ENCODE results near the gene CTCF.
A peak's percentile ranks its signal among the peaks of the same experiment; 100 is the strongest.

Gene CTCF

GRCh38 chr16:67549240-67549639, 13.1 kb upstream of the CTCF start:
- no peak for ATAC-seq

GRCh38 chr16:67549936-67550335, 12.4 kb upstream of the CTCF start:
- no peak for ATAC-seq

GRCh38 chr16:67551091-67551490, 11.2 kb upstream of the CTCF start:
- no peak for ATAC-seq

- ATAC-seq, result no peak
These were observed 10.4 kb upstream of the CTCF start for GRCh38 chr16:67551972-67552371.

GRCh38 chr16:67552476-67552875, 9.8 kb upstream of the CTCF start:
- ATAC-seq, result no peak

DNA sequence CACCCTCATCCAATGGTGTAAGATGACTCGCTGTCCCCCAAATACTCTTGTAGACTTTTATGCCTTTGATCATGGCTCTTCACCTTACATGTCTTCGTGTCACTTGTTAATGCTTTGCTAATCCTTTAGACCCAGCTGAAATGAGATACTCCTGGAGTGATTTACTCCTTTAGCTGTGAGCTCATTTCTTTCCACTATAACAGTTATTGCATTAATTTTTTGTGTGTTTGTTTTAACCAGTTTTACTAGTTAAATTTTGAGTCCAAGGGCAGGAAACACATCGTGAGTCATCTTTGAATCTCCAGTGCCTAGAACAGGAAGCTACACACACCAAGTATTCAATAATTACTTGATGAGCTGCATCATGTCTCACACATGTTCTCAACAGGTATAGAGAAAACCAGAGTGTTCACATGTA, 6.5 kb upstream of the CTCF start:
- peak; percentile 96 to 99 for ATAC-seq

GRCh38 chr16:67558859-67559258, 3.5 kb upstream of the CTCF start:
- no peak for ATAC-seq

DNA sequence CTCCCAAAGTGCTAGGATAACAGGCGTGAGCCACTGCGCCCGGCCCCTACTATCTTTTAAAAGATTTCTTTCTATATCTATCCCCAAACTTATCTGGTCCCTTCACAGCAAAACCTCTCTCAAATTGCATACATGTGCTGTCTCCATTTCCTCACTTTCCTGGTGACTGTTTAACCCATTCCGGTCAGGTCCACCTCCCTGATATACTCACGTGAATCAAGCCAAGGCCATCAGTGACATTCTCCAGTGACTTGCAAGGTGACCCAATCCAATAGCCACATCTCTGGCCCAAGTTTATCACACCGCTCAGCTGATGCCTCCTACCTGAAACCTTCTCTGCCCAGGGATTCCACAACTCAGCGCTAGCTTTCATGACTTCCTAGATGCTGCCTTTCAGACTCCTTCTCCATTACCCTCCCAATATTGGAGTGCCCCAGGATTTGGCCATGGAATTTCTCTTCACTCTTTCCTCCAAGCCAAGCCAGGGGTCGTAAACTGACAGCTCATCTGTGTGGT, 1.4 kb upstream of the CTCF start:
- no peak for ATAC-seq

GRCh38 chr16:67561501-67561823, 864 bp upstream of the CTCF start:
- no peak for ATAC-seq

GRCh38 chr16:67561824-67562525, 351 bp upstream of the CTCF start:
- peak; percentile 85 to 87 for ATAC-seq

- ATAC-seq, result peak; percentile 3 to 4
These were observed 787 bp downstream of the CTCF start for GRCh38 chr16:67562918-67563707.

DNA sequence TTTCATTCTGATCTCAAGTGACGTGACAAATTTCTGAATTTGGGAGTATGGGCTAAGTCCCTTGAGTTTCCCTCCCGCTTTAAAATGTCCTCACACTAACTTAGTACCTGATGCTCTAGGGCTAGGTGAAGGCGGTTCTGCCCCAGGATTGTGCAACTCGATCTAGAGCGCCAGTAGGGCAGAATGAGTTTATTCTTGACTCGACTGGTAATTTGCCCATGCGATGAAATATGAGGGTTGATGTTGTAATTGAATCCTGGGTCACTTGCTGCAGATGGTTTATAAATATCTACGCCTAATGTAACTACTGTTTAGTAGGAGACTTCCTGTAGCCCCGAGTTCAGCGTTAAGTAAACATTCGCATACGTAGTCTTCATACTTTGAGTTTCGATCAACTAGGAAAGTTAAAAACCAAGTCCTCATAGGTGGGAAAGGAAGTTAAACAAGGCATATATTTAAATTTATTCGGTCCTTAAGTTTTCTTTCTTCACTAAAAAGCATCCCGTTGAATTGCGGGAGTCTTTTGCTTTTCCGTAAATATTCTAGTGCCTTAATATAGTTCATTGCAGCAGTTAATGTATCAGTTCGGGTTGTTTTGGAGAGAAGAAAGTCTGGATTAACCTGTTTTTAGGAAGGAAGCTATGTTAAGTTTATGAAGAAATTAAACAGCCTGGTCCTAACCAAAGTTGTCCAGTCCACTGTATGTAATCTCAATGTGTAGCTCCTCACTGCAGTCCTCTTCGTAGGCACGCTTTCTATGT, 1.6 kb downstream of the CTCF start:
- no peak for ATAC-seq

DNA sequence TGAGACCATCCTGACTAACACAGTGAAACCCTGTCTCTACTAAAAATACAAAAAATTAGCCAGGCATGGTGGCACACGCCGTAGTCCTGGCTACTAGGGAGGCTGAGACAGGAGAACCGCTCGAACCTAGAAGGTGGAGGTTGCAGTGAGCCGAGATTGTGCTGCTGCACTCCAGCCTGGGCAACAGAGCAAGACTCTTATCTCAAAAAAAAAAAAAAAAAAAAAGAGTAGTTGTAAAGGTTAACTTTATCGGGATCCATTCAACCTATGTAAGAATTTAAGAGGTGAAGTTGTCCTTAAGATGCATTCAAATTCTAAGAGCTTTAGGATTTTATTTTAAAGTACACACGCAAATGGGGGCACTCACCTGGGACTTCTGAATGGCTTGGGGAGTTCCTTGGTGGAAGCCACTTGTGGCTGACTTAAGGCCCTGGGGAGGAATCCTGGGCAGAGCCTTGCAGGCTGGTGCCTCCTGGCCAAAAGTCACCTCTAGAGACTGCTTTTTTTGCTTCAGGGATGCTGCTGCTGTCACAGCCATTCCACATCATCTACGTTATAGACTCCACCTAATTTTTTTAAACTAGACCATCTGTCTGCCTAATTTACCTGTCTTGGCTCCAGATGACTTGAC, 3.3 kb downstream of the CTCF start:
- ATAC-seq, result no peak

GRCh38 chr16:67571464-67571863, 9.1 kb downstream of the CTCF start:
- no peak for ATAC-seq

GRCh38 chr16:67571981-67572431, 9.7 kb downstream of the CTCF start:
- ATAC-seq, result no peak

- ATAC-seq, result no peak
These were observed 17.4 kb downstream of the CTCF start for GRCh38 chr16:67579686-67580085.

DNA sequence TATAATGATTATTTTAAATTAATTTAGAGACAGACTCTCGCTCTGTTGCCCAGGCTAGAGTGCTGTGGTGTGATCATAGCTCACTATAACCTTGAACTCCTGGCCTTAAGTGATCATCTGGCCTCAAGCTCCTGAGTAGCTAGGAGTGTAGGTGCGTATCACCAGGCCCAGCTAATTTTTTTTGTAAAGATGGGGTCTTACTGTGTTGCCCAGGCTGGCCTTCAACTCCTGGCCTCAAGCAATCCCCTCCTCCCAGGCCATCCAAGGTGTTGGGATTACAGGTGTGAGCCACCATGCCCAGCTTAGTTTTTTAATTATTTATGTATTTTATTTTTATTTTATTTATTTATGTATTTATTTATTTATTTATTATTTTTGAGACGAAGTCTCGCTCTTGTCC, 17.9 kb downstream of the CTCF start:
- ATAC-seq, result no peak

- ATAC-seq, result no peak
These were observed 31.0 kb downstream of the CTCF start for GRCh38 chr16:67593288-67593687.

GRCh38 chr16:67593701-67594100, 31.4 kb downstream of the CTCF start:
- ATAC-seq, result peak in 1 of 2 donors; percentile 55

DNA sequence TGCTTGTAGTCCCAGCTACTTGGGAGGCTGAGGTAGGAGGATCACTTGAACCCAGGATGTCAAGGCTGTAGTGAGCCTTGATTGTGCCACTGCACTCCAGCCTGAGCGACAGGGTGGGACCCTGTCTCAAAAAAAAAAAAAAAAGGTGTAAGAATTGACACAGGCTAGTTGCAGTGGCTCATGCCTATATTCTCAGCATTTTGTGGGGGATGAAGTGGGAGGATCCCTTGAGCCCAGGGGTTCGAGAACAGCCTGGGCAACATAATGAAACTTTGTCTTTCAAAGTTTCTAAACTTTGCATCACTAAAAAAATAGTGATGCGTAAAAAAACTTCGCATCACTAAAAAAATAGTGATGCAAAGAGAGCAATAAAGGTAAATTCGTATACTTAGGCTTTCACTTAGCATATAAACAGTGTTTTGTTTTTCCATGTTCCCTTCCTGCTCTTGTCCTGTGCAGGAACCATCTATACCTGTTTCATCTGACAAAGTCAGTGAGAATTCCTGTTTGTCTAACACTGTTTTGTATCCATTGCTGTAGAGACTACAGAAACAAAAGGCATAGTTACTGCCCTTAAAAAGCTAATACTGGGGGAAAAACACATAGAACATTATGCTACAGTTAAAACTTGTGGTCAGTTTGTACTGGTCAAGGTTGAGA, 32.1 kb downstream of the CTCF start:
- no peak for ATAC-seq

GRCh38 chr16:67594956-67595355, 32.6 kb downstream of the CTCF start:
- no peak for ATAC-seq

DNA sequence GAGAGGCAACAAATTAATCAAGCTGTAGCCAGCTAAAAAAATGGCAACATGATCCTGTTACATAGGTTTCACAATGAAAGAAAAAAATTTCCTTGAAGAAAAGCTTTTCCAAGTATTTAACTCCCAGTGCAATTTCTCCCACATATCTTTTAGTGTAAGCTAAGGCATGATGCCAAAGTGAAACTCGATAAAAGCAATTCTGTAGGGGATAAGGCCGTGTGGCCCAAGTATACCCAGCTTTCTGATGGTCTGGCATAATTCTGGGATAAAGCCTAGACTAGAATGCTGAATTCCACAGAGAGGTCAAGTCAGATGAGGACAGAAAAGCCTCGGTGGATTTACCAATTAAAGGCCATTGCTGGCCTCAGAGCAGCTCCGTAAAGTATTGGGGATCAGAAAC, 36.2 kb downstream of the CTCF start:
- ATAC-seq, result no peak

Measured in activated CD4-positive, CD25-positive, alpha-beta regulatory T cell treated with anti-CD3 and anti-CD28 coated beads, Interleukin-2, amount 50 U/mL, for 24 hours (primary cell).